Activated gamma-delta T cell (primary cell): ENCODE measurements around the gene DGKZ.

Experiments used
- DNase-seq: peaks from one replicate; lab custom pipeline; 2025; lab: John Stamatoyannopoulos, UW

DGKZ gene

DNA sequence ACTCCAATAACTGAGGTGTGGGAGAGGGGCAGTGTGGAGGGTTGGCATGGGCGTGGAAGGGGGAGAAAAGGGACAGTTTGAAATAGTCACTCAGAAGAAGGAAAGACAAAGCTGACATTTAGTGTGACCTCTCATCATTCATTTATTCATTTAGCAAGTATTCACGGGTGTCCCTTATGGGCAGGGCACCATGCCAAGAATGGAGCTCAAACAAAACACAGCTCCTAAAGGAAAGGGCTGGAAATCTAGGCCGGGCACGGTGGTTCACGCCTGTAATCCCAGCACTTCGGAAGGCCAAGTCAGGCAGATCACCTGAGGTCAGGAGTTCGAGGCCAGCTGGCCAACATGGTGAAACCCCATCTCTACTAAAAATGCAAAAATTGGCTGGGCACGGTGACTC lies 19.4 kb upstream of the DGKZ start:
- DNase-seq: no peak

DNA sequence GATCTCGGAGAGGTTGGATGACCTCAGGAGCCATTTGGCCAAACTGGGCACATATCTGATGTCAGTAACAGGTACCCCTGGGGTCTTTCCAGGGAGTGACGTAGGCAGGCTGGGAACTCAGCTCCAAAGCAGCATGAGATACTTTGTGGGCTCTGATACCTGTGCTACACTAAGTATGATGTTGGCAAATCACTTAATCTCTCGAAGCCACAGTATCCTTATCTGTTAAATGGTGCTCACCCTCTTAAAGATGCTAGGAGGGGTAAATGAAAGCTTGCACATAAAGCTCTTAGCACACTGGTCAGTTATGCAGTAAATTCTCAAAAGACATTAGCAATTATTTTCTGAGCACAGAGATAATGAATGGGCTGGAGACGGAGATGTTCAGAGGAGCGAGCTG lies 17.1 kb upstream of the DGKZ start:
- no peak for DNase-seq

DNA sequence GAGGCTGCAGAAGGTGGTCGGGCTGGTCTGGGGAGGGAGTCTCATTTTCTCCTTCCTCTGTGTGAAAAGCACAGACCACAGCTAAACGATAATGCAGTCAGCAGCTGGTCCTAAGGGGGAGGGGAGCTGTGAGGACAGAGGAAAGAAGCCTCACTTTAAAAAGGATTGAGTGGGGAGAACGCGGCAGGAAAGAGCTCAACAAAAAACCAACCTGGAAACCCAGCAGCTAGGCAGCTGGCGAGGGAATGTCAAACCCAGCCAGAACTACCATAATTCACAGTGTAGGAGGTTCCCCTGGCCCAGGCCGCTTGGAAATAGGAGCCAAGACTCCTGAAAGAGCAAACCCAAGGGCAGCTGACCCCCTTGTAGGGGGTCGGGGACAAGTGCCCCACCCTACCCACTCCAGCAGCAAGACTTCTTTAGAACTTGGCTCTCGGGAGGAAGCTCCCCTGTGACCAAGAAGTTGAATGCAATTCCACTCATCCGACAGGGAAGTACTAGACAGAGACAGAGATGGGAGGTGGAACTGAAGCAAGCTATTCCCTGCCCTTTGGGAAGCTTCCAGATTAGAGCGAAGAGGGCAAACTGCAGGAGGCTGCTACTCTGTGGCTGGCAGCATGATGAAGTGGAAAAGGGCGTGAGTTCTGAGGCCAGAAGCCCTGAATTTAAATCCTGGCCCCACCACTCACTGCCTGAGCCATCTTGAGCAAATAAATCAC lies 16.5 kb upstream of the DGKZ start:
- DNase-seq: no peak

DNA sequence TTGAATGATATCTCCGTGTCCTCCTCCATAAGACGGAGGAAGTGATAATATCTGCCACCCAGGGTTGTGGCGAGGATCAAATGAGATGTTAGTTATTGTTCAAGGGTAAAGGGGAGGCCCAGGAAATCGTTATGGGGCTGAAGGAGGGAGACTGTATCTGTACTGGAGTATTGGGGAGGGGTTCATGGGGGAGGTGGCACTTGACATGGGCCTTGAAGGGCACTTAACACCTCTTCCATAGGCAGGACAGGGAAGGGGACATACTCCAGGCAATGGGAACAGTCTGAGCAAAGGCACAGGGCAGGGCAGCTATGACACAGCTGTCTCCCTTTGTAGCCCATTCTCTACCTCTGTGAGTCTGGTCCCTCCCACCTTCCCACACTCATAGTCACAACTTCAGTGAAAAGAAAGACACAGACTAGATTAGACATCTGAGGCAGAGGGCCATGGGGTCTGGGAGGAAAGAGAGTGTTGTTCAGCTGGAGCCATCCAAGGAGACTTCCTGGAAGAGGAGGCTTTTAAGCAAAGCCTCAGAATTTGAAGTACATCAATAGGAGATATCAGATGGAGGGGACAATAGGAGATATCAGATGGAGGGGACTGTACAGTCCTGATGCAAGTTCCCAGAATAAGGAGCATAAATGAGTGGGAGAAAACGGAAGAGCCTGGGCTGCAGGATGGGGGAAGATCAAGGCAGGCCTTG lies 15.8 kb upstream of the DGKZ start:
- DNase-seq: no peak

DNA sequence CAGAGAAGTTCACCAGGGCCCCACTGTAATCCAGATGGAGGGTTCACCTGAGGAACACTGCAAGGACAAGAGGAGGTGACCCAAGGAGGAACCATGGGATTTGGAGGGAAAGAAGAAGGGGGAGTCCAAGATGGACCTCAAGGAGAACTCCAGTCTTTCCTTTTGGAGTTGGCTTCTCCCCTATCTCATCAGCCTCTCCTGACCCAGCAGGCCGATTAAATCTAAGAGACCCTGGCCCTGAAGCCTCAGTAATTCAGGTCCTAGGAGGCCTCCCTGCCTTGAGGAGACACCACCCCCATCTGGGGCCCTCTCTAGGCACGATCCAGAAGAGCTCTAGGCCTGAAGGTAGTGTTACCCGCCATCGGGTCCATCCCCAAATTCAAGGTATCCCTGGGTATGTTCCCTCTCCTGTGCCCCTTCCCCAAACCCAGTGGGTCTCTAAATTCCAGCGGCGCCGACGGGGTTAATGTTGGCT lies 15.1 kb upstream of the DGKZ start:
- DNase-seq: no peak

DNA sequence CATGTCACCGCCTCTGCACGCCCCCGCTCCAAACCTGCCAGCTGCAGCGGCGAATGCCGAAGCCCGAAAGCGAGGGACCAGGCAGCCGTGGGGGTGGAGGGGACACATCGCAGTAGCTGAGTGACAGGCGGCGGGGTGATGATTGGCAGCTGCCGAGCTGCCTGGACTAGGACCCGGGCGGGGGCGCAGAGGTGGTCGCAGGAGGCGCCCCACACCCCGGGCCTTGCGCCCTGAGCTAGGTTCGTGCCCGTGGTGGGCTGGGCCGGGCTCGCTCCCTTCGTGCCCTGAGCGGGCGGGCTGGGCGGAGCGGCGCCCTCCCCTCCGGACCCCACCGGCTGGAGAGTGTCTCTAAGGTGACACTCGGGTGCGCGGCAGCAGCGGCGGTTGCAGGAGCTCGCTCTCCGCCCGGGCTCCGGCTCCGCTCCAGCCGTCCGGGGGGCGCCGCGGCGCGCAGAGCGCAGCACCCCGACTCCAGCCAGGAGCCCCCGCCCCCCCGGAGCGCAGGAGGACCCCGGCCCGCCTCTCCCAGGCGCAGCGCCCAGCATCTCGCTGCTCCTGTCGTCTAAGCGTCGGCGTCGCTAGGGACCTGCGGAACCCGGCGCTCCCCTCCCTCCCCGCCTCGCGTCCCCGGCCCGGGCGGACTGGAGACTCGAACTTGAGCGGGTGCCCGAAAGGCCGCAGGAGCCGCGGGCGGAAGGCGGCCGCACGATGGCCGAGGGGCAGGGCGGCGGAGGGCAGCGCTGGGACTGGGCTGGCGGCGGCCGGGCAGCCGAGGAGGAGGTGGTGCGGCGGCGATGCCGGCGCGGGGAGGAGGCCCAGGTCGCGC lies 14.5 kb upstream of the DGKZ start:
- DNase-seq: no peak

DNA sequence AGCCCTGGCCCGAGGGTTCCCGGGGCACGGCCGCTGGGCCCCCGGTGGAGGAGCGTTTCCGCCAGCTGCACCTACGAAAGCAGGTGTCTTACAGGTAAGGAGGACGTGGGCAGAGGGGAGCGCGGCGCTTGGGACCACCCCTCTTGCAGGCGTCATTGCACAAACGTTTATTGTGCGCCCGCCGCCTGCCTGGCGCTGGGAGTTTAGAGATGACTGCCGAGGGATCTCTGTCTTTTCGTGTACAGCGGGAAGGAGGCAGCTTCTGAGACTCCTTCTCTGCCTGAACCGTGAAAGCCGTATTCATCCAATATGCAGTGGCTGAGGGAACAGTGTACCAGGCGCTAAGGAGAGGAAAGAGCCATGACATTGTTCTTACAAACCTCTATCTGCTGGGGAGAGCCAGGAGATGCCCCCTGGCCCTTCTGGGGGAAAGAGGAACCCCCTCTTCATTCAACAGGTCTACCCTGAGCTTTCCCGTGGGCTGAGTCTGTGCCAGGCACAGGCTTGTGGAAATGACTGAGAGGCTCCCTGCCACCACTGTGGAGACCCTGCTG lies 13.8 kb upstream of the DGKZ start:
- no peak for DNase-seq

DNA sequence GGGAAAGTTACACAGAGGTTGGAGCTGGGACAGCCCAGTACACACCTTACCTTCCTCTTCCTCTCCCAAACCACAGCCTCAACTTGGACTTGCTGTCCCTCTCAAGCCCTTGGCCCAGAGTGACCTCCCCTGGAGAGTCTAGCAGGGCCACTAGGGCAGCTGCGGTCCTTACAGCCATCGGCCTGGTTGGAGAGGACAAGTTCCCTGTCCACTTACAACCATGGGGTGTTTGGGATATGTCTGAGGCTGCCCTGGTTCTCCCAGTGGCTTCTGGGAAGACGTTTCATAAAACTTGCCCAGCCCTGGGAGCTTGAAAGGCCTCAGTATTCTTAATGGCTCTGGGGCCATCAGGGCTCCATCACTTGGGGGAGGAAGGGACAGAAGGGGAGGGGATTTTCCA lies 13.1 kb upstream of the DGKZ start:
- DNase-seq: no peak

DNA sequence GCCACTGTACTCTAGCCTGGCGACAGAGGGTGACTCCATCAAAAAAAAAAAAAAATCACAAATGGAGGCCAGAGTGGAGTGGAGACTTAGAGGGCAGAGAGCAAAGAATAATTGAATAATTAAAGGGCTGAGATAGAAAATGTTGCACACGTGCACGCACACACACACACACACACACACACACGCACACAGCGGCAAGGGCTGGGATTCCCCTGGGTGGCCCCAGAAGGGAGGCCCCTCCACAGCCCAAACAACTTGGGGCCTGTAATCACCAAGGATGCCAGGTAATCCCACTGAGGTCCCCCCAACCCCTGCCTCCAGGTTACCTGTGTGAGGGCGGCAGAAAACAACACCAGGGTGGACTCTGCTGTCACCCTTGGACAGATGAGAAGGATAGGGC lies 12.0 kb upstream of the DGKZ start:
- DNase-seq: no peak

DNA sequence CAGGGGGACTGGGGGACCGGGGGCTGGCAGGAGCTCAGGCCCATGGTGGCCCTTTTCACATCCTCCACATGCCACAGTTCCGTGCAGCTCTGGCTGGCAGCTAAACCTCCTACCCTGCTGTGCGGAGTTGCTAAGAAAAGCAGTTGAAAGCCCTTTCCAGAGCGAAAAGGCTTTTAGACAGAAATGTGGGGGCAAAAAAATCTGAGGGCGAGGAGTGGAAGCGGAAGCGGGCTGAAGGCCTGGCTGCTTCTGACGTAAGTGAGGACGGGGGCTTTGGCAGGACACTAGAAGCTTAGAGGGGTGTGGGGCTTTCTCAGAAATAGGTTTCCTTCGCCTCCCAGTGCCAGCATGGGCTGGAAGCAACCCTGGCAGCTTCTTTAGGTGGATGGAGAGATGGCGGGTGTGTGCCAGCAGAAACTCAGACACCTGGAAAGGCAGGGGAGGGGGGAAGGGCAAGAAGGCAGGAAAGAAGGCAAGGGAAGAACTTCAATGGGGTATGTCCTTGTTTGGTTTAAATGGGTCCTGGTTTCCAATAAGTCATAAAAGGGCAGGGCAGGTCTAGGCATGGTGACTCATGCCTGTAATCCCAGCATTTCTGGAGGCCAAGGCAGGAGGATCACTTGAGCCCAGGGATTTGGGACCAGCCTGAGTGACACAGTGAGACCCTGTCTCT lies 11.2 kb upstream of the DGKZ start:
- no peak for DNase-seq

DNA sequence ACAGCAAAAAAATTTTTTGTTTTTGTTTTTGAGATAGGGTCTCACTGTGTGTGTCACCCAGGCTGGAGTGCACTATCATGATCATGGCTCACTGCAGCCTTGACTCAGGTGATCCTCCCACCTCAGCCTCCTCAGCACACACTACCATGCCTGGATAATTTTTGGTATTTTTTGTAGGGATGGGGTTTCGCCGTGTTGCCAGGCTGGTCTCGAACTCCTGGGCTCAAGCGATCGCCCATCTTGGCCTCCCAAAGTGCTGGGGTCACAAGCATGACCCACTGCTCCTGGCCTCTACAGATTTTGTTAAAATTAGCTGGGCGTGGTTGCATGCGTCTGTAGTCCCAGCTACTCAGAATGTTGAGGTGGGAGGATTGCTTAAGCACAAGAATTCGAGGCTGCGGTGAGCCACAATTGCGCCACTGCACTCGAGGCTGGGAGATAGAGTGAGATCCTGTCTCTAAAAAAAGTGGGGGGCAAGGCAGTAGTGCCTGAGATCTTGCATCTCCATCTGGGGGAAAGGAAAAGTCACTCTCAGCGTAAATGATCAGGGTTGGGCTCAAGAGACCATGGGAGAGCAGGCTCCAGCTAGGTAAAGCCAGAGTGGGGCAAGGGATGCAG lies 10.6 kb upstream of the DGKZ start:
- DNase-seq: no peak

DNA sequence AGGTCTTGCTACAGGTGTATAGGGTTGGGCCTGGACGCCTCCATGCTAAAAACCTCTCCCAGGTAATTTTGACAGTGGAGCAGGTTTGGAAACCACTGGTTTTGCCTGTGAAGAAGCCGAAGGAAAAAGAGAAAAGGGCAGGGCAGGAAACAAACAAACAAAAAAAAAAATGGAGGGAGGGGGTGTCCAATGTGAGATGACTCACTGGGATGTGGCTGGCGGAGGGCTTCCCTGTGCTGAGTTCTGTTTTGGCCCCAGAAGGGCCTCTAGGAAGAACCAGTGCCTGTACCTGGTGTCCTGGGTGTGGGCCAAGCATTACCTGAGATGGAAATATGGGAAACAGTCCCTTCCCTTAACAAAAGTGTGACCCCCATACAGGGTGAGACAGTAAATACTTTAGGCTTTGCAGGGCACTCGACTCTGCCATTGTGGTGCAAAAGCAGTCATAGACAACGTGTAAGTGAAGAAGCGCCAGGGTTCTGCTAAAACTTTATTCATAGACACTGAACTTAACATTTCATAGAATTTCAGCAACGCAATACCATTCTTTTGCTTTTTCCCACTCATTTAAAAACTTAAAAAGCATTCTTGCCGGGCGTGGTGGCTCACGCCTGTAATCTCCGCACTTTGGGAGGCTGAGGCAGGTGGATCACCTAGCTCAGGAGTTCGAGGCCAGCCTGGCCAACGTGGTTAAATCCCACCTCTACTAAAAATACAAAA lies 9.5 kb upstream of the DGKZ start:
- DNase-seq: no peak

DNA sequence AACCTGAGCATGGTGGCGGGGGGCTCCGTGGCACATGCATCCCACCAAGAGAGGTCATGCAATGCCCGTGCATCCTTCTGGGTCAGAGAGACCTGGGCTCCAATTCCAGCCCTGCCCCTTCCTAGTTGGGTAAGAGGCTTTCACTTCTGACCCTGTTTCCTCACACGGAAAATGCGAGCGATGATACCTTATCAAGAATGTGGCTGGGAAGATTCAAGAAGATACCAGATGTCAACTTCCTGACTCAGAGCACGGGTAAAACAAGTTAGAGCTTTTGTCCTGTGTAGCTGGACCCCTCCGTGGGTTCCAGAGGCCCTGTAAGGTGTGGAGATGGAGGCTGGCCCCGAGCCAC lies 8.7 kb upstream of the DGKZ start:
- DNase-seq: no peak

DNA sequence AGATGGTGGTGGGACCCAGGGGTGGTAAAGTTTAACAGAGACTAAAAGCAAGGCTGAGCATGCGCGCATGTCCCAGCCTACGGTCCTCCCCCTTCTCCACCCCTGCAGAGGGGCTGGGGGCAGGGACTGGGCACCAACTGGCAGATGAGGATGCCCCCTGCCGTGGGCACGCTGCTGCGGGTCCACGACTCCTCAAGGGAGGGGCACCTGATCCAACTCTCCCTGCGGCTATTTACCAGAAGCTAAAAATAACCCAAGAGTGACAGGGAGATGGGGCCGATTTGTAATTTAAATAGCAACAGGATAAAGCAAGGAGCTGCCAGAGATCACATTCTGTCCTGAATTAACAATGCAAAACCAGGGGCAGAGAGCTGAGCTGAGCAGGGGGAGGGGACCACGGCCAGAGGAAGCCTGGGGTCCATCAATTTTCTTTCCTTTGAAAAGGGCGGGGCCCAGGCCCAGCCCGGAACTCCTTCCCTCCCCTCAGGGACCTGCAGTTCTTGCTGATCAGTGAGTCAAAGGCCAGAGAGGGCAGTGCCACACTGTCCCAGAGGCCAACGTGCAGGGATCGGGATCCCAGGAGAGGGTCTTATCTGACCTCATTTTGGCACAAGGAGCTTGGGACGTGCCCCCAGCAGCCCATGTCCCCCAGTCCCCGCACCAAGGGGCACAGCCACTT lies 8.1 kb upstream of the DGKZ start:
- DNase-seq: no peak

DNA sequence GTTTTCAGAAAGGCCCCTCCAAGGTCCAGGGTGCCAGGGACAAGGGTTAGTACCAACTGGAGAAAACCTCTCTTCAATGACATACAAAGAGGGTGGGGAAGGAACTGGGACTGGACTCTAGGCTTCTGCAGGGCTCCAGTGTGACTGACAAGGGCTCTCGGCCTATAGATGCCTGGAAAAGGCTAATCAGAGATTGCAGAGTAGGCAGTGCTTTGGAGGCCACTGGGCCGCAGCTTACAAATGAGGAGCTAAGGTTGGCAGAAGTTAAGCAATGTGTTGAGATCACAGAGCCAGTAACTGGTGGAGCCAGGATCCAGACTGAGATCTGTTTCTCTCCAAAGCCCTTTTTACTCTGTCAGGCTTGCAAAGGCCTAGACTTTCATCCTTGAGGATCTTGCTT lies 7.4 kb upstream of the DGKZ start:
- DNase-seq: no peak

DNA sequence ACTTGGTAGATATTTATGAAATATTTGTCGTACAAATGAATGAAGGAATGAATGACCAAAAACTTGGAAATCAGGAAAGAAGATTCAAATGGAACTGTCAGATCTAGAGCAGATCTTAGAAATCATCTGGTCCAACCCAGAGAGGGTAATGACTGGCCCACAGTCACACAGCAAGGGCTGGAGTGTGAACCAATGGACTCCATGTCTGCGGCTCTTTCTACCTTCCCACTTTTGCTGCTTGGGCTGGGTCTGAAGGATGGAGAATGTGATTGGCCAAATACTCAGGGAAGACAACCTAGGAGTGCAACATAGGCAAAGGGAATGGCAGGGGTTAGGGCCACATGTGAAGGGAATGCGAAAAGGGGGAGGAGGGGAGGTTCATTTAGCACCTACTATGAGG lies 5.8 kb upstream of the DGKZ start:
- DNase-seq: no peak

DNA sequence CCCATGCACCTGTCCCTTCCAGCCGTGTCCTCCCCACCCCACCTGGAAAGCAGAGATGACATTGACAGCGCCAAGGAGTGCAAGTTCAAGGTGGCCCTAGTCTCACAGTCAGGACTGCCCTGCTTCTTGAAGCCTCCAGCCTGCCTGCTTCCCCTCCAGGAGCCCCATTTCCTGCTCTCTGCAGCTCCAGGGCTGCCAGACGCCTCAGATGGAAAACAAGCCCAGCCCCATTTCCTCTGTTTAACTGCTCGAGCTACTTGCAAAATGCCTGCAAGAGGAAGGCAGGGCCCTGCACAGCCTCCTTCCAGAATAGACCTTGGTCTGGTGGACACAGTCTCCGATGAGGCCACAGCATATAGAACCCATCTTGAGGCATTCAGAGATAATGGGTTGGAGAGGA lies 5.0 kb upstream of the DGKZ start:
- no peak for DNase-seq

DNA sequence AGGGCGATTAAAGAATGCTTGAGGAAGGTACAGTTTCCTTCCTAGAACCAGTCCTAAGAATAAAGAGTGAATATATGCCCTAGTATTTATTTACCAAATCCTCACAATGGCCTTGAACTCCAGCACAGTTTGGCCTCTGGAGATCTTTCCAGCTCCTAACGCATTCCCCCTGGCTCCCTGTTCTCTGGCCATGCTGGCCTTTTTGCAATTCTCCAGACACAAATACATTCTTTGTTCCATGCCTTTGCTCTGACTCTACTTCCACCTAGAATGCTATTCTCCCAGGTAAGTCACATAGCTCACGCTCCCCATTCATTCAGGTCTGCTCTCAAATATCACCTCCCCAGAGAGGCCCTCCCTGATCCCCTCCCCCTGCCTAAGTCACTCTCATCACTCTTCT lies 3.7 kb upstream of the DGKZ start:
- DNase-seq: no peak

DNA sequence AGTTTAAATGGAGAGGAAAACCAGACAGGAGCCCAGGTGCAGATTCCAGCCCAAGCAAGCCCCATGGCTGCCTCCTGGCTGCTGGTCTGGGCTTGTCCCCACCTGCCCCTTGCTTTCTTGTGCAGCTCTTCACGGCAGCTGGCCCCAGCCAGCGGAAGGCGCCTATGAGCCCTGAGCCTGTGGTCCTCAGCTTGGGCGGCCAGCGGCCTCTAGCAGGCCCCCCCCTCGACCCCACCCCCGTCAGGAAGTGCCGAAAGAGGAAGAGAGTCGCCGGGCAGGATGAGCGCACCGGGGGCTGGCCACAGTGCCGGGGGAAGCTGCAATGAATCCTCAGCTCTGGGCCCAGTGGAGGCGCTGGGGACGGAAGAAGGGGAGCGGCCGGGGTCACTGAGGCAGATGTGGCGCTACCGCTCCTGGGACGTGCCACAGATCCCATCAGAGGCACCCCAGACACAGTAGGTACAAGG lies 2.1 kb upstream of the DGKZ start:
- no peak for DNase-seq

DNA sequence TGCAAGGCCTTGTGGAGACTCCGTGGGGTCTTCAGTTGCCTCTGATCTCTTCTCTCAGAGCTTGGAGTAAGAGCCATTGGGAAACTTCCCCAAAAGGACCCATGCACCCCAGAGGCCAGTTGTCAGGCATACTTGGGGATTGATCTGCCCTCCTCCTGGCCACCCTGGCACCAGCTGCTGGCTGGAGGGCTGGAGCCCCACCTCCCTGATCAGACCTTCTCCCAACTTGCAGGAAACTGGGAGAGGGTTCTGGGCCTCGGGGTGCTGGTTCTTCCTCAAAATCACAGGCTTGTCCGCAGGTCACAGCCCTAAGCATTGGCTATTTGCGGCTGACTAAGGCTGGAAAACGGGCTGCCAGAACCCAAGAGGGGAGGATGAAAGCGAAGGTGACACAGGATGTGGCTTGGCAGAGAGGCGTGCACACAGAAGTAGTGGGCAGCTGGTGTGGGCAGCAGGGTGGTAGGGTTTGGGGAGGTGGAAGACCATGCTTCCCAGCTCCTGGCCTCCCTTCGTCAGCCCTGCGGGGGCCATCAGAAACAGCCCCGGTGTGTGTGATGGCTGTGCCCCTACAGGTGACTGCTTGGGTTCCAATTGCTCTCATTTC lies 1.3 kb upstream of the DGKZ start:
- DNase-seq: no peak
